Chondrocyte (in vitro differentiated cells): ENCODE data around the gene RGS7. TPM values are rescaled to one million over a fixed set of nuclear protein-coding genes. Genes with fewer than 3 reads are reported as not detected.

Experiments used
- DNase-seq: peaks from one replicate; pipeline ENCODE4 v3.0.0; 2021; ENCODE audit warnings: mixed read lengths, low spot score
- H3K27ac Mint-ChIP-seq: one replicate; pipeline ENCODE4 v1.8.0; 2021; ENCODE audit warnings: mild to moderate bottlenecking, moderate library complexity, mixed read lengths; ENCODE audit not compliant: unreplicated experiment
- H3K27me3 Mint-ChIP-seq: 2 replicates; pipeline ENCODE4 v1.8.0; 2021; ENCODE audit warnings: low read depth, mixed read lengths
- H3K36me3 Mint-ChIP-seq: 2 replicates; pipeline ENCODE4 v1.8.0; 2021; ENCODE audit warnings: low read depth, mixed read lengths
- H3K4me1 Mint-ChIP-seq: 2 replicates; pipeline ENCODE4 v1.8.0; 2021; ENCODE audit warnings: low read depth, mild to moderate bottlenecking, mixed read lengths
- H3K4me3 Mint-ChIP-seq: one replicate; pipeline ENCODE4 v1.8.0; 2021; ENCODE audit warnings: mild to moderate bottlenecking, moderate library complexity, mixed read lengths; ENCODE audit not compliant: unreplicated experiment
- H3K9me3 Mint-ChIP-seq: 2 replicates; pipeline ENCODE4 v1.8.0; 2021; ENCODE audit warnings: low read depth, mixed read lengths
- total RNA-seq: library from RNA; stranded (reverse); gene quantifications from 3 replicates; pipeline ENCODE4 v1.2.1, GENCODE V29; 2021
- TF ChIP-seq, protein P1 (sequence below): fragments of 200-600 bp; sonication (generic); IDR thresholded peaks from 2 replicates; pipeline ENCODE4 v1.5.0; 2021; ENCODE audit warnings: antibody characterized with exemption, mild to moderate bottlenecking, moderate library complexity

The RGS7 gene
- total RNA-seq, 1 donor from 2014 or later = 3.9 TPM

DNA sequence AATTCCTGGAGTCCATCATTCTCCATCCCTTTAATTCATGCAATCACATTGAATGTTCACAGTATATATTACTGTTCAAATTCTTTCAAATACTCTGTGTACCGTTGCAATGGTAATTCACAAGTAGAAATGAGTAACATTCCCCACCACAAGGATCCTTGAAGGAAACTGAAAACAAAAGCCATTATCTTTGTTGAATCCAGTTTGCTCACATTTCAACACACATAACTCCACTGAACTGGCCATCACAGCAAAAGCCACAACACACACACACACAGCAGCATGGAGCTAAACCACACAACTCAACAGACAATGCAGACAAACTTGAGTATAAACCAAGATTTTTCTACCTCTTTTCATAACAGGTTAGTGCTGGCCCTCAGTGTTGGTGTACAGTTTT lies 556.7 kb downstream of the RGS7 start:
- Mint-ChIP-seq H3K36me3 (no peaks in the 10 kb centered on the region), H3K27me3 (no peaks in the 10 kb centered on the region), H3K4me3 (no peak overlapping the region), H3K27ac (no peak overlapping the region), H3K9me3 (no peaks in the 10 kb centered on the region), H3K4me1 (peaks cover 54% of the 10 kb centered on the region)
- TF ChIP-seq, protein P1, sequence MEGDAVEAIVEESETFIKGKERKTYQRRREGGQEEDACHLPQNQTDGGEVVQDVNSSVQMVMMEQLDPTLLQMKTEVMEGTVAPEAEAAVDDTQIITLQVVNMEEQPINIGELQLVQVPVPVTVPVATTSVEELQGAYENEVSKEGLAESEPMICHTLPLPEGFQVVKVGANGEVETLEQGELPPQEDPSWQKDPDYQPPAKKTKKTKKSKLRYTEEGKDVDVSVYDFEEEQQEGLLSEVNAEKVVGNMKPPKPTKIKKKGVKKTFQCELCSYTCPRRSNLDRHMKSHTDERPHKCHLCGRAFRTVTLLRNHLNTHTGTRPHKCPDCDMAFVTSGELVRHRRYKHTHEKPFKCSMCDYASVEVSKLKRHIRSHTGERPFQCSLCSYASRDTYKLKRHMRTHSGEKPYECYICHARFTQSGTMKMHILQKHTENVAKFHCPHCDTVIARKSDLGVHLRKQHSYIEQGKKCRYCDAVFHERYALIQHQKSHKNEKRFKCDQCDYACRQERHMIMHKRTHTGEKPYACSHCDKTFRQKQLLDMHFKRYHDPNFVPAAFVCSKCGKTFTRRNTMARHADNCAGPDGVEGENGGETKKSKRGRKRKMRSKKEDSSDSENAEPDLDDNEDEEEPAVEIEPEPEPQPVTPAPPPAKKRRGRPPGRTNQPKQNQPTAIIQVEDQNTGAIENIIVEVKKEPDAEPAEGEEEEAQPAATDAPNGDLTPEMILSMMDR = no peak
- DNase-seq = no peak

DNA sequence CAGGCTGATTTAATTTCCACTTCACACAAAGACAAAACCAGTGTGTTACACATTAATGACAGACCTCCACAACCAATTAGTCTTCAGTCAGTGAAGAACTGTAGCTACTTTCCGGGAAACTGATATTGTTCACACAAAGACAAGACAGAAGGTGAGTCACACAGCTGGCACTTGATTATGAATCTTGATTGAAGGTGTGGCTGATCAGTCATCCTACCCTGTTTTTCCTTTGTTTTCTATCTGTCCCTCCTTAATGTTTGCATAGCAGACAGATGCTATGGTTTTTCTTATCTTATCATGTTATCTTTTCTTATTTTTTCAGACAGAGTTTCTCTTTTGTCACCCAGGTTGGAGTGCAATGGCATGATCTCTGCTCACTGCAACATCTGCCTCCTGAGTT lies 560.0 kb downstream of the RGS7 start:
- Mint-ChIP-seq H3K9me3 (no peaks in the 10 kb centered on the region), H3K4me1 (peaks cover 27% of the 10 kb centered on the region), H3K27ac (no peak overlapping the region), H3K27me3 (no peaks in the 10 kb centered on the region), H3K4me3 (no peak overlapping the region), H3K36me3 (no peaks in the 10 kb centered on the region)
- no peak for DNase-seq
- TF ChIP-seq, protein P1 = no peak

DNA sequence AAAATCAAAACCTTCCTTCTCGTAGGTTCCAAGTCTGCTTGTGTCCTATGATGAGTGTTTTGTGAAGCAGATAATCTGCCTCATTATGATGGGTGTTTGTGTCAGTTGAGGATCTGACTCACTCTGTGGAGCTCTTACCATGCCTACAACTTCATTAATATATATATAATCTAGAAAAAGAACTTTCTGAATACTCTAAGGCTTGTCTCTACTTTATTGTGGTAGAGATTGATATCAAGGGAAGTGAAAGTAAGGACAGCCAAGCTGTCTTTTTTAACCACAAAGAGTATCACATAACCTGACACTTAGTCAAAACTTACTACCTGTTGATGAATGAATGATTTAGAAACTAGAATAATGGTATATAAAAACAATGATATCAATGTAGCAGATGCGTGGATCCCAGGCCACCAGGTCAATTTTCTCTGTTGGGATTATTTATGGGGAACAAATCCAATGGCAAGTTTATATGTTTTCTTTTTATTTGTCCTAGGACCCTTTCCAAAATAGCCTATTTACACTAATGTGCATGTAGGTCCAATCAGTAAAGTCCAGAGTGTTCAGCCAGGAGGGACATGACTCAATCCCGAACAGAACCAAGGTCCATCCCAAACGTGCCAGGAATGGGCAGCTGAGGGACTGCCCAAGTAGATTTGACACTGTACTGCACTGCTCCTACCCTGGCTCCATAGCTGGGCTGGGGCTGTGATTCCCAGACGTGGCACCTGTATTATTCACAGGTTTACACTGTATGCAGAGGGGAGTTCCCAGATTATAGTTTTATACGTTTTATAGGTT lies 562.8 kb downstream of the RGS7 start:
- peaks cover 26% of the 10 kb centered on the region for H3K4me1 Mint-ChIP-seq
- H3K27ac Mint-ChIP-seq = no peak overlapping the region

DNA sequence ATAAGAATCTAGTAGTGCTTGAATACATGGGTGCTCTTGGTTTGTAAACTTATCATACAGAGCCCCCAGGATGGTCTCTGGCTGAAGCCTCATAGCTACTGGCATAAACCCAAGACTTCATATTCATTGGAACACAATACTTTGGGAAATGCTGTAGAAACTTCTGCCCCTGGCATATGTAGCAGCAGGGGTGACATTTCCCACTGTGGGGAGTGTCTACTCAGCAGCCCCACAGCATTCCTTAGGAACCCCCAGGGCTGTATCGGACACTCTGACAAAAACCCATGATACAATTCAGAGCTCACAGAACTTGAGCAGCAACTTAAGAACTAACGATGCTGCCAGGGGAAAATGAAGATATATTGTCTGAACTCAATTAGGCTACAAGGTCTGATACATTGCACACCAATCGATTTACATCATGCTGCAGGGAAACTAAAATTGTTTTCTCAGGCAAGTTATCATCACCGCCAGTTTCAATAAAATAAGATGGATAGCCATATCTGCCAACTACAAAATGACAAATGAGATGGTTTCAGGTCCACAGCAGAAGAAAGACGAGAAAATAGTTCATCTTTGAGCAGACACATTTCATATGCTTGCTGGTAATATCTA lies 564.0 kb downstream of the RGS7 start:
- Mint-ChIP-seq H3K27ac (no peak overlapping the region), H3K4me3 (no peak overlapping the region), H3K9me3 (no peaks in the 10 kb centered on the region), H3K27me3 (no peaks in the 10 kb centered on the region), H3K4me1 (peaks cover 23% of the 10 kb centered on the region), H3K36me3 (peaks cover 1% of the 10 kb centered on the region)
- no peak for DNase-seq
- TF ChIP-seq, protein P1 = no peak

More for the DNA sequence above, 562.8 kb downstream of the RGS7 start:
- TF ChIP-seq, protein P1 = no peak
- H3K36me3 Mint-ChIP-seq = no peaks in the 10 kb centered on the region
- no peak overlapping the region for H3K4me3 Mint-ChIP-seq
- DNase-seq = no peak
- no peaks in the 10 kb centered on the region for H3K9me3 Mint-ChIP-seq
- no peaks in the 10 kb centered on the region for H3K27me3 Mint-ChIP-seq

DNA sequence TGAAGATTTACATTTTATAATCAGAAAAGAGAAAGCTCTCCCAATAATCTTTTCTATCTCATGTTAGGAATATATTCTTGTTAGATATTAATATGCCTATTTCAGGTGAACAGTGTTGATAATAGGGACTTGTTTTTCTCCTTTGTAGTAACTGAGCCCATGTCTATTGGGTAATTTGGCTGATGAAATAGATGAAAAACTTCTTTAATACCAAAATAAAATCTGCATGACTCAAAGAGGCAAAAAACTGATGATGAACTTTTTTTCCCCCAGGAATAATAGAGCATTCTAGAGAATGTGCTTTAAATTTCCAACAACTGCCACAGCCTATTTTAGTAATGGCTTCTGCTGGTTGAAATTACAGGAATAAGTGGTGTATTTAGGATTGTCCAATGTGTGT lies 566.1 kb downstream of the RGS7 start:
- no peak overlapping the region for H3K27ac Mint-ChIP-seq
- peaks cover 16% of the 10 kb centered on the region for H3K4me1 Mint-ChIP-seq
- H3K9me3 Mint-ChIP-seq = no peaks in the 10 kb centered on the region

More for the DNA sequence above, 566.1 kb downstream of the RGS7 start:
- DNase-seq = no peak
- Mint-ChIP-seq H3K27me3 (no peaks in the 10 kb centered on the region), H3K36me3 (peaks cover 1% of the 10 kb centered on the region), H3K4me3 (no peak overlapping the region)
- TF ChIP-seq, protein P1 = no peak
